CD4-positive, alpha-beta T cell treated with Interleukin-21 for 1 hour (primary cell): Measurements from ENCODE around the gene MSRB2.
"Not testable (repeated sequence)": the region's sequence is repeated elsewhere in the genome, so short reads cannot be mapped to it uniquely, and the experiment has no call there.

Experiments used
- DNase-seq: peaks from one replicate; pipeline ENCODE4 v3.0.0-alpha.2; 2020

Gene MSRB2

GRCh38 chr10:23070092-23070912 is 25.1 kb upstream of the MSRB2 start:
- not testable (repeated sequence) for DNase-seq

GRCh38 chr10:23070913-23071218 is 24.5 kb upstream of the MSRB2 start:
- DNase-seq = no peak

GRCh38 chr10:23072593-23072992 is 22.8 kb upstream of the MSRB2 start:
- not testable (repeated sequence) for DNase-seq

DNA sequence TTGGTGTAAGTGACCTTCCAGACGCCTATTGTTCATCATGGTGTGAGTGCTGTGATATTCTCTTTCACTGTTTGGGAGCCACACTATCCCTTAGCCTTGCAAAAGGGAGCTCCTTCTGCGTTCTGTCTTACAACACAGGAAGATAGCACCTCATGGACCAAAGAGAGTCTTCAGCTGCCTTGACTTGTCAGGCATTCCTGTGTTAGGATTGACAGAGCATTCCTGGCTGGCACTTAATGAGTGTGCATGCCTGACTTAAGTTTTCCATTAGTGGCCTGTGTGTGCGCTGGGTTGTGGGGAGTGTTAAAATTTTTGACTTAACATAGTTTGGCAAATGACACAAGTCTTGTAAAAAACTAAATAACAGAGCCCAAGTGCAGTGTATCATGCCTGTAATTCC is 21.9 kb upstream of the MSRB2 start:
- no peak for DNase-seq

GRCh38 chr10:23075672-23076071 is 19.7 kb upstream of the MSRB2 start:
- DNase-seq = no peak

DNA sequence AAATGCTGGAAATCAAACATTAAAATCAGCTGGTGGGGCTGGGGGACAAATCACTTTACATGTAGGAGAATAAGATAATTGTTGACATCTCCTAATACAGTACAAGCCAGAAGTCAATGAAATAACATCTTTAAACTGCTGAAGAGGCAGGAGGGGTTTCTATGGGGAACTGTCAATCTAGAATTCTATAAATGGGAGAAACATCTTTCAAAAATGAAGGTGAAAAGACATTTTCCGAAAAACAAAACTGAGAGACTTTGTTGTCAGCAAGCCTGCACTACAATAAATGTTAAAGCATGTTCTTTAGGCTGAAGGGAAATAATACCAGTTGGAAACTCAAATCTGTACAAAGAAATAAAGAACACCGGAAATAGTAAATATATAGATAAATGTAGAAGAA is 17.3 kb upstream of the MSRB2 start:
- DNase-seq = no peak

DNA sequence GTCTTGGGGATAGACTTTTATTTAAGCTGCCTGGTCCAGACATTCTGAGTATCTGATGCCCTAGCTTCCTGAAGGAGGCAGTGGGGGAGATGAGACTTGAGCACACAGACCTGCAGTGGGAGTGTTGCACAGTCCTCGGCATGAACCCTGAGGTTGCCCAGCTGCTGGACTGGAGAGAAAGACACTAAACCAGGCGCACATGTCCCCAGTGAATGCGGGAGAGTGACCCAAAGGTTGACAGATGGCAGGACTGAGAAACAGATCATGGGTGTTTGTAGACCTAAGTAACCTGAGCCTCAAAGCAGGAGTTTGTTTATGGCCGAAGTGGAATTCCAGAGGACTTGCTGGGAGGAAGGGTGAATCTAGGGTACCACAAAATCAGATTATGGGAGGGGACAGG is 15.7 kb upstream of the MSRB2 start:
- no peak for DNase-seq

DNA sequence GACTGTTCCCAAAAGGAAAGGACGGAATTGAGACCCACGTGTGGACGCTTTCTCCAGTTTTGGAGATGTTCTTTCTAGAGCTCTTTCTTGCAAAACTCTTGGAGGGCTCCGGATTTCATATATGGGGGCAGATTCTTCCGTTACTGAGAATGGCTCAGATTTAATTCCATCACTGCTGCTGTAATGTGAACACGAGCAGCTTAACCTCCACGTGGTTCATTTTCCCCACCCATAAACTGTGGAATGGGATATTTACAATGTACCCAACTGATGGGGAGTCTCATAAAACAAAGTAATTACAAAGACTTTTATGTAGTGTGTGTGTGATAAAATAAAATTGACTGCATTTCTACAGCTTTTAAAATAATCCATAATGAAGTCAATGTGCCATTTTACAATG is 15.1 kb upstream of the MSRB2 start:
- DNase-seq = no peak

GRCh38 chr10:23081221-23081750 is 14.1 kb upstream of the MSRB2 start:
- DNase-seq = no peak

GRCh38 chr10:23081891-23082290 is 13.5 kb upstream of the MSRB2 start:
- DNase-seq = no peak

DNA sequence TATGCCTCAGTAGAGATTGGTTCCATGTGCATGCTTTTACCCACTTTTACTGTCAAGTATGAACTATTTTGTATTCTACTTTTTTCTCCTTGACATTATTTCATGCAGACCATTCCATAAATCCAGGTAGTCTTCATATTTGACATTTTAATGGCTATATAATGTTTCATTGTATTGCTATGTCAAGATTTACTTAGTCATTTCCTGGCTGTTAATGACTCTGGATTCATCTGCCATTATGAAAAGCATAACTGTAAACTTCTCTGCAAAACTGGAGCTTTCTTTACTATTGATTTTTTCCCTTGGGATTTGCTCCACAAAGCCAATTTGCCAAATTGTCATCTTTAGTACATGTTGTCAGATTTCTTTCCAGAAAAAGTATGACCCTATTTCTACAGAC is 6.8 kb upstream of the MSRB2 start:
- no peak for DNase-seq

DNA sequence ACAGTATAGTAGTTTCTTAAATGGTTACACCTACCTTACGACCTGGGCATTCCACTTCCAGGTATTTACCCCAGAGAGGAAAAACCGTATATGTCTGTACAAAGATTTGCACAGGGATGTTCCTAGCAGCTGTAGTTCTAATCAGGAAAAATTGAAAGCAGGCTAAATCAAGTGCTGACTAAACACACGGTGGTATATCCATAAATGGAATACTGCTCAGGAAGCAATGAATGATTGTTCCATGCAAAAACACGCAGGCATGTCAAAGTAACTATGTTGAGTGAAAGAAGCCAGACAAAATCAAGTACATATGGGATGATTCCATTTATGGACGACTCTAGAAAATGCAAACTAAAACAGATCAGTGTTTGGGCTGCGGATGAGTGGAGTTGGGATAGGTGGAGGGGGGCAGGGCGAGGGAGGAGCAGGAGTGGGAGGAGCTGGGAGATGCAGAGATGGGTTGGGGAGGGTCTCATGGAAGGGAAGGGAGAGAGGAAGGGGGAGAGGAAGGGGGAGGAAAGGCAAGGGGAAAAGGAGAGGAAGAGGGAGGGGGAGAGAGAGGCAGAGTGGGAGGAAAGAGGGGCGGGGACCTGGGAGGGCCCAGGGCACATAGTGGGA is 484 bp upstream of the MSRB2 start:
- no peak for DNase-seq

DNA sequence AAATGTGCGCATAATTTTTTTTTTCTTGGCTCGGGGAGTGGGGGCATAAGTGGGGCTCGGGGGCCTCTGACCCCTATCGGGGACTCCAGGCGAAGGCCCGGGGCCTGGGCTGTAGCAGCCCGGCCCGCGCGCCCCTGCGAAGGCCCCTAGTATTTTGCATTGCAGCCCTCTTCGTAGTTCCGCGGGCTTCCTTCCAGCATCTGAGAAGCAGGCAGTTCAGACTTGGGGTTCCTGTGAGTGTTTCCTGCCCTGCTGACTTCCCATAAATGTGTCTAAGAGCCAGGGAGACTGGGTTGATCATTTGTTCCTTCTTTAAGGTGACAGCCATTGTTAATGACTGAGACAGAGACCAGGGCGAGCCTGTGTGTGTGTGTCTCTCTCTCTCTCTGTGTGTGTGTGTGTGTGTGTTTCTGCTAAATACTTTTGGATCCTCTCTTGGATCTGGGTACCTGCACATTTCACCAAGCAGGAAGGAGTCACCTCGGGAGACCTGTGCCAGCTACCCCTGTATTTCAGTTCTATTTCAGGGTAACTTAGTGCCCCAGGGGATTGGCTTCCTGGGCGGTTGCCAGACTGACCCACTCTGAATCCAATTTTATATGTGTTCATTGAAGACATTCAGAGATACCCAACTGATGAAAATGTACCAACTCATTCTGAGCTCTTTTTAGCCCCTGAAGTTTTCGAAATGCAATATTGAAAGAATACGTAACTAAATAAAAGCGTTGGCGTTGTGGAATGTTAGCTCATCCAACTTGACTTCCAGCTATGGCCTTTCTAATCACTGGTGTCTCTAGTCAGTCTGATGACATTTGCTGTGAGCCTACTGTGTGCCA is 805 bp downstream of the MSRB2 start:
- DNase-seq = peak; percentile 53

DNA sequence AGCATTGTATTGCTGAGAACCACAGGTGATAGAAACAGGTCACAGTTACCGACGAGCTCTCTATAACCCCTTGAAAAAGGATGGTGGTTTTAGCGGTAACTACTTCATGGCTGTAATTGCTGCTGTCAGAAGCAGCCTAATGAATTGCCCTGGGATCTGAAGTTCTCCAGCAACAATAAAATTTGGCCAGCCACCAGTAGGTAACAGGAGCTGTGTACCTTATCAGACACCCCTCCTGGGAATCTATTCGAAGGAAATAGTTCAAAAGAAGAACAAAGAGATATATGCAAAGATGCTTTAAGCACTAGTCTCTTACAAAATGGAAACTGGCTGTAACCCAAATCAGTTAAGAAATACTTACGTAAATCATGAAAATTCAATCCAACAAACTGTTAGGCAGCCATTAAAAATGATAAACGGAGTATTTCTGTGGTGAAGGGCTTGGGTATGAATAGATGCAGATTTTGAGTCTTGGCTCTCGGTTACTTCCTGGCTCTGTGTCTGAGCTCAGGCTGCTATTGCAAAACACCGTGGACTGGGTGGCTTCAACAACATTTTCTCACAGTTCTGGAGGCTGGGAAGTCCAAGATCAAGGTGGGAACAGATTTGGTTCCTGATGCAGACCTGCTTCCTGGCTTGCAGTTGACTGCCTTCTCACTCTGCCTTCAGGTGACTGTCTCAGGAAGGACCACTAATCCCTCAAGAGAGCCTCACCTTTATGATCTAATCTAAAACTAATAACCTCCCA is 1.6 kb downstream of the MSRB2 start:
- DNase-seq = no peak

- DNase-seq = no peak
These were observed 3.7 kb downstream of the MSRB2 start for GRCh38 chr10:23099079-23099478.

- no peak for DNase-seq
These were observed 4.4 kb downstream of the MSRB2 start for GRCh38 chr10:23099816-23100215.

- no peak for DNase-seq
These were observed 5.1 kb downstream of the MSRB2 start for GRCh38 chr10:23100331-23101030.

GRCh38 chr10:23106331-23107072 is 11.1 kb downstream of the MSRB2 start:
- DNase-seq = no peak

DNA sequence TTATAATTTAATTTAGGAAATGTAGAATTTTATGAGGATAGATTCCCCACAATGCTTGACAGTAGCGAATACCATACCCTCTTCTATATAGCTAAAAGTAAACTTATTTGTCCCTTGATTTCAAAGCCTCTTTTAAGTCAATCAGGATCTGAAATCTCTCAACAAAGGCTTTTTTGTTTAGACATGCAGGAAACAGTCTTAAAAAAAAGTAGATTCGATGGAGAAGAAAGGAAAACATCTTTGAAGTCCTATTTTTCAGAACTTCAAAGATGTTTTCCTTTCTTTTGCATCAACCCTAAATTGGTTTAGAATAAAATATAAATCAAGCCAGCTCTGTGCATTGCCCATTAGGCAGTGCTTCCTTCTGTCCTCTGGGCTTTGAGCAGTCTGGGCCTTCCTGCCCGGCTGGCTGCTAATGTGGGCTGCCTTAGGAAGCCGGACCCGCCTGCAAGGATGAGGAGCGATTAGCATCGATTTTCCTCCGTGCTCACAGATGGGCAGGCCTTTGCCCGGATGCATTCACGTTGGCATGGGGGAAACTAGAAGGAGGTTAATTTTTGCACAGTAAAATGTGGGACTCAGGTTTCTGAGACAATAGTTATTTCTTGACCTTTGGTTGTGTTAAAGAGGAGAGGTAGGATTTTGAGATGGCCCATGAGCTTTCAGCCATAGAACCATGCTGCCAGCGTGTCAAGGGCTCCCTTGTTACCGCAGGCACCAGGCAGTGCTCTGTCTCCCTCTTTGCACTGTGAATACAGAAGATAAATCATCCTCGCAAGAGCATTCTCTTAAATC is 15.5 kb downstream of the MSRB2 start:
- DNase-seq = no peak

- DNase-seq = no peak
These were observed 16.3 kb downstream of the MSRB2 start for GRCh38 chr10:23111517-23112286.
